Calu3 (cell line): ENCODE data around the gene ROPN1. TPM values are rescaled to one million over a fixed set of nuclear protein-coding genes. Genes with fewer than 3 reads are reported as not detected.

Experiments used
- BruUV-seq: library from RNA; stranded (reverse); fragments of 400-500 nt; replicated peaks from 2 replicates; lab custom pipeline; 2021; lab: Mats Ljungman, UMichigan
- CTCF ChIA-PET: fragments of 300-600 bp; sonication (Branson Sonifier 250); formaldehyde crosslinking; loops from one replicate; lab custom pipeline; 2022; ENCODE audit warnings: antibody characterized with exemption; lab: Charles Lee
- DNase-seq: peaks from one replicate; pipeline ENCODE4 v3.0.0; 2022
- H3K27ac Mint-ChIP-seq: one replicate; pipeline ENCODE4 v1.8.0; 2022; ENCODE audit warnings: mixed read lengths; ENCODE audit not compliant: unreplicated experiment
- H3K27me3 Mint-ChIP-seq: one replicate; pipeline ENCODE4 v1.8.0; 2022; ENCODE audit warnings: mixed read lengths; ENCODE audit not compliant: unreplicated experiment
- H3K36me3 Mint-ChIP-seq: one replicate; pipeline ENCODE4 v1.8.0; 2022; ENCODE audit warnings: mild to moderate bottlenecking, moderate library complexity, mixed read lengths; ENCODE audit not compliant: insufficient read depth, unreplicated experiment
- H3K4me1 Mint-ChIP-seq: one replicate; pipeline ENCODE4 v1.8.0; 2022; ENCODE audit warnings: mild to moderate bottlenecking, low read depth, mixed read lengths; ENCODE audit not compliant: unreplicated experiment
- H3K4me3 Mint-ChIP-seq: one replicate; pipeline ENCODE4 v1.8.0; 2022; ENCODE audit warnings: mild to moderate bottlenecking, low read depth, moderate library complexity, mixed read lengths; ENCODE audit not compliant: unreplicated experiment
- H3K9me3 Mint-ChIP-seq: one replicate; pipeline ENCODE4 v1.8.0; 2022; ENCODE audit warnings: low read depth, mixed read lengths; ENCODE audit not compliant: unreplicated experiment
- CTCF ChIP-seq: fragments of 200-600 bp; IDR thresholded peaks from one replicate; pipeline ENCODE4 v1.8.0; 2022; ENCODE audit warnings: antibody characterized with exemption; ENCODE audit not compliant: unreplicated experiment
- intact Hi-C: fragments of 100-400 bp; cut with micrococcal nuclease; formaldehyde crosslinking; loops from one replicate; pipeline ENCODE4 v1.10.0; 2022; ENCODE audit not compliant: unreplicated experiment
- total RNA-seq: library from RNA; stranded (reverse); gene quantifications from 2 replicates; pipeline ENCODE4 v1.2.3, GENCODE V29; 2022

The ROPN1 gene
- total RNA-seq, 1 experiment from 2014 or later = not detected

GRCh38 chr3:123997543-123997942 is 5.6 kb upstream of the ROPN1 start:
- DNase-seq = no peak
- intact Hi-C loops = no loop called here
- no TSS peak for BruUV-seq
- CTCF ChIA-PET = interaction anchor here (0.6 kb wide), 1 partner anchor 1882 kb away, joined by 7 read pairs; no protein-coding TSS in a partner anchor
- no peaks in the 10 kb centered on the region for H3K9me3 Mint-ChIP-seq
- no peak for TF ChIP-seq CTCF
- peaks cover 3% of the 10 kb centered on the region for H3K27me3 Mint-ChIP-seq
- no peak overlapping the region for H3K27ac Mint-ChIP-seq
- no peaks in the 10 kb centered on the region for H3K36me3 Mint-ChIP-seq
- no peak overlapping the region for H3K4me3 Mint-ChIP-seq
- no peaks in the 10 kb centered on the region for H3K4me1 Mint-ChIP-seq

- Mint-ChIP-seq H3K4me1 (no peaks in the 10 kb centered on the region), H3K4me3 (no peak overlapping the region), H3K27me3 (peaks cover 20% of the 10 kb centered on the region), H3K36me3 (no peaks in the 10 kb centered on the region), H3K27ac (no peak overlapping the region), H3K9me3 (no peaks in the 10 kb centered on the region)
- intact Hi-C loops = no loop called here
- CTCF ChIA-PET = no interaction called here
- no peak for TF ChIP-seq CTCF
- no TSS peak for BruUV-seq
- no peak for DNase-seq
Observed at GRCh38 chr3:123993818-123994217, 1.9 kb upstream of the ROPN1 start.

GRCh38 chr3:123986427-123986826 is 5.5 kb downstream of the ROPN1 start:
- Mint-ChIP-seq H3K9me3 (no peaks in the 10 kb centered on the region), H3K27ac (no peak overlapping the region), H3K27me3 (peaks cover 74% of the 10 kb centered on the region), H3K36me3 (no peaks in the 10 kb centered on the region), H3K4me1 (no peaks in the 10 kb centered on the region), H3K4me3 (no peak overlapping the region)
- no TSS peak for BruUV-seq
- intact Hi-C loops = no loop called here
- CTCF ChIA-PET = no interaction called here
- no peak for TF ChIP-seq CTCF
- no peak for DNase-seq

- BruUV-seq = no TSS peak
- no peak for TF ChIP-seq CTCF
- Mint-ChIP-seq H3K4me3 (no peak overlapping the region), H3K9me3 (no peaks in the 10 kb centered on the region), H3K27ac (no peak overlapping the region), H3K4me1 (no peaks in the 10 kb centered on the region), H3K36me3 (no peaks in the 10 kb centered on the region), H3K27me3 (peaks cover 78% of the 10 kb centered on the region)
- intact Hi-C loops = no loop called here
- DNase-seq = no peak
- CTCF ChIA-PET = no interaction called here
Observed at GRCh38 chr3:123984957-123985356, 7.0 kb downstream of the ROPN1 start.
